ENCODE results near the gene LMO2. TPM values are rescaled to one million over a fixed set of nuclear protein-coding genes. Genes with fewer than 3 reads are reported as not detected.

LMO2 gene
- total and polyA plus RNA-seq, 2 experiments from 2014 or later: 25.6 to 33.4 TPM

DNA sequence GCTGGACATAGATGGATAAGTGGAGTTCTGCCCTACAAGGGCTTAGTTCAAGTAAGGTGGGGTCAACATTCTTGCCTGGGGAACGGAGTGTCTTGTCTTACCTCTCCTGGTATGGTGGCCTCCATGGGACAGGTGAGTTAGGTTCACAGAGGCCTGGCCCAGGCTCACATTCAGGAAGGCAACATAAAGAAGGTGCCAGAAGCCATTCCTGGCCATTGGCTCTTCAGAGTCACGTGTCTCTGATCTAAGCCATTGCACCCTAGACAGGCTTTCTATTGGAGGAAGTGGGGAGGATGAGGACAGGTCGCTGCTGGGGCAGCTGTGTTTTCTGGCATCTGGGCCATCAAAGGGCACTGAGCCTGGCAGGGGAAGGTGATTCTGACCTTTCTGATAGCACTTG is 14.8 kb downstream of the LMO2 start:
- DNase-seq (ENCODE audit: low read depth in 1 of 2, low spot score in 1 of 2): no peak
- TF ChIP-seq CTCF (IDR thresholded peaks at IDR 0.05; ENCODE audit: low read depth, low read length): no peak
- H3K4me1 ChIP-seq (ENCODE audit: low read depth): no peaks in the 10 kb centered on the region
- H3K27me3 ChIP-seq: peaks cover 16% of the 10 kb centered on the region
- H3K27ac ChIP-seq: no peak overlapping the region
- H3K4me3 ChIP-seq: no peak overlapping the region
- H3K9me3 ChIP-seq (ENCODE audit: low read depth): no peaks in the 10 kb centered on the region
- no peaks in the 10 kb centered on the region for H3K36me3 ChIP-seq

DNA sequence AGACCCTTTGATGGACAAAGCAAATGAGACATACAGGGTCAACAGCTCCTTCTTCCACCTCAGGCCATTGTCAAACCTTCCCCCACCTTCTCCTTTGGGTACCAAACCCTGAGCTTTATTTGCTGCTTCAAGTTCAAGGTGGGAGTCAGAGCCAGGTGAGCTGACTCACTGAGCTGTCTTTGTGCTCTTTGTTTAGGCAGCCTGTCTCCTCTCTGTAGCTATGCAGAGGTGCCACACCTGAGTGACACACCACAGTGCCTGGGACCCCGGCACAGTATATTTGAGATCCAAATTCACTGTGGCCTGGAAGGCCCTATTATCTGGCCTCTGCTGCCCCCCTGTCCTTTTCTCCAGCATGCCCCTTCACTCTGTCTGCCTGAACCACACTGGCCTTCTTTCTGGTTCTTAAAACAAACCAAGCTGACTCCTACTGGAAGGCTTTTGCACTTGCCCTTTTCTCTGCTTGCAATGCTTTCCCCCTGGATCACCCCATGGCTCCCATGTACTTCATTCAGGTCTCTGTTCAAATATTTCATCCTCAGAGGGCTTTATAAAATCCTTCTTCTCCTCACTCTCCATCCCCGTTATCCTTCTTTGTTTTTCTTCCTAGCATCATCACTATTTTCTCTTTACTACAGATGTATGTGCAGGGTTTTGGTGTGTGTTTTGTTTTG is 16.1 kb downstream of the LMO2 start:
- no peaks in the 10 kb centered on the region for H3K36me3 ChIP-seq
- no peaks in the 10 kb centered on the region for H3K4me1 ChIP-seq (ENCODE audit: low read depth)
- H3K27ac ChIP-seq: no peak overlapping the region
- no peaks in the 10 kb centered on the region for H3K9me3 ChIP-seq (ENCODE audit: low read depth)
- no peak for TF ChIP-seq CTCF (IDR thresholded peaks at IDR 0.05; ENCODE audit: low read depth, low read length)
- no peak for DNase-seq (ENCODE audit: low read depth in 1 of 2, low spot score in 1 of 2)
- no peak overlapping the region for H3K4me3 ChIP-seq
- H3K27me3 ChIP-seq: peaks cover 26% of the 10 kb centered on the region

GRCh38 chr11:33874910-33875490 is 16.9 kb downstream of the LMO2 start:
- Histone ChIP-seq H3K36me3 (no peaks in the 10 kb centered on the region), H3K27ac (no peak overlapping the region), H3K4me1 (ENCODE audit: low read depth) (no peaks in the 10 kb centered on the region), H3K27me3 (peaks cover 33% of the 10 kb centered on the region), H3K4me3 (no peak overlapping the region), H3K9me3 (ENCODE audit: low read depth) (no peaks in the 10 kb centered on the region)
- no peak for DNase-seq (ENCODE audit: low read depth in 1 of 2, low spot score in 1 of 2)
- no peak for TF ChIP-seq CTCF (IDR thresholded peaks at IDR 0.05; ENCODE audit: low read depth, low read length)

DNA sequence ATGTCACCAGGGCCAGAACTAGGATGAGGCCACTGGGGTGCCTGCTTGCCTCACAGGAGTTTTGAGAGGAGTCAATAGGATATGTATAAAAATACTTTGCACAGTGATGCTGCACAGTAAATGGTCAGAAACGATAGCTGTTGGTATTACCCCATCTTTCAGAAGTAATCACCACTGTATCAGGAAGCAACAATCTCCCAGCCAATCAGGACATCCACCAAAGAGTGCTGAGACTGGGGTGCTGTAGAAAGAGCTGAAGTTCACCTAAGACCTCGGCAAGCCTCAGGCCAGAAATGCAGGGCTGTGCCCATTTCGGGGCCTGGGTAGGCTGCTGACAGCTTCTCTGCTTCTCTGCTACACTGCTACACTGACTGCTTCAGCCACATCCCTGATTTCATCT is 17.4 kb downstream of the LMO2 start:
- Histone ChIP-seq H3K4me1 (ENCODE audit: low read depth) (no peaks in the 10 kb centered on the region), H3K9me3 (ENCODE audit: low read depth) (no peaks in the 10 kb centered on the region)

More for the DNA sequence above, 17.4 kb downstream of the LMO2 start:
- DNase-seq (ENCODE audit: low read depth in 1 of 2, low spot score in 1 of 2): no peak
- no peak overlapping the region for H3K27ac ChIP-seq
- no peak for TF ChIP-seq CTCF (IDR thresholded peaks at IDR 0.05; ENCODE audit: low read depth, low read length)
- H3K4me3 ChIP-seq: no peak overlapping the region
- no peaks in the 10 kb centered on the region for H3K36me3 ChIP-seq
- H3K27me3 ChIP-seq: peaks cover 34% of the 10 kb centered on the region
